Testis (tissue), 3 donors: Measurements from ENCODE around the gene SF3B3. TPM values are rescaled to one million over a fixed set of nuclear protein-coding genes. Genes with fewer than 3 reads are reported as not detected.

Source experiments
- DNase-seq: peaks from one replicate; pipeline ENCODE4 v3.0.0-alpha.2; 2019
- H3K27ac ChIP-seq, 2 donors: fragments of 200-600 bp; sonication (generic); one replicate each; pipeline ENCODE4 v1.5.1; 2019
- H3K27me3 ChIP-seq: fragments of 200-600 bp; sonication (generic); one replicate; pipeline ENCODE4 v1.5.1; 2019
- H3K36me3 ChIP-seq: fragments of 200-600 bp; sonication (generic); one replicate; pipeline ENCODE4 v1.5.1; 2017; ENCODE audit warnings: low read depth; ENCODE audit errors: missing control alignments
- H3K4me1 ChIP-seq: fragments of 200-600 bp; sonication (generic); one replicate; pipeline ENCODE4 v1.5.1; 2019
- H3K4me3 ChIP-seq, 2 donors: fragments of 200-600 bp; sonication (generic); one replicate each; pipeline ENCODE4 v1.5.1; 2017 to 2019
- H3K9me3 ChIP-seq: fragments of 200-600 bp; sonication (generic); one replicate; pipeline ENCODE4 v1.5.1; 2017
- POLR2A ChIP-seq: fragments of 450-650 bp; IDR thresholded peaks from one replicate; pipeline ENCODE4 v1.6.1; 2017; ENCODE audit warnings: antibody characterized with exemption, mild to moderate bottlenecking, moderate library complexity
- WGBS, 2 donors: methylation state at CpG; one replicate each; pipeline ENCODE4 v1.1.5; 2018; 5-methylcytosine and 5-hydroxymethylcytosine counted together
- intact Hi-C: fragments of 100-400 bp; cut with DNase I; formaldehyde crosslinking; loops from one replicate; pipeline ENCODE4 v1.15.1; 2023; ENCODE audit warnings: low total_unique reads
- polyA plus RNA-seq: library from polyadenylated mRNA; stranded (reverse); fragments of 350-450 nt; fragmentation: Illumina TruSeq; extraction: RNeasy Lipid Tissue Mini Kit (QIAGEN cat#74804); gene quantifications from one replicate; pipeline ENCODE4 v1.2.3, GENCODE V29; 2014; ENCODE audit warnings: low read depth, low replicate concordance; ENCODE audit not compliant: insufficient read depth
- total RNA-seq, 2 donors: library from RNA; depleted of rRNA; stranded (reverse); fragments of >200 nt; gene quantifications; one replicate each; pipeline ENCODE4 v1.2.3, GENCODE V29; 2016
- TF ChIP-seq, protein P1 (sequence below), 3 experiments: fragments of 450-650 bp in 2 of 3; fragments of 200-600 bp in 1 of 3; sonication (generic) in 1 of 3; IDR thresholded peaks; one replicate each; pipeline ENCODE4 v1.5.1; 2016 to 2019; ENCODE audit warnings: antibody characterized with exemption in 3 of 3, mild to moderate bottlenecking in 2 of 3, moderate library complexity in 1 of 3

The SF3B3 gene
- total and polyA plus RNA-seq, 3 donors from 2014 or later, result 134 to 181 (median 143) TPM

DNA sequence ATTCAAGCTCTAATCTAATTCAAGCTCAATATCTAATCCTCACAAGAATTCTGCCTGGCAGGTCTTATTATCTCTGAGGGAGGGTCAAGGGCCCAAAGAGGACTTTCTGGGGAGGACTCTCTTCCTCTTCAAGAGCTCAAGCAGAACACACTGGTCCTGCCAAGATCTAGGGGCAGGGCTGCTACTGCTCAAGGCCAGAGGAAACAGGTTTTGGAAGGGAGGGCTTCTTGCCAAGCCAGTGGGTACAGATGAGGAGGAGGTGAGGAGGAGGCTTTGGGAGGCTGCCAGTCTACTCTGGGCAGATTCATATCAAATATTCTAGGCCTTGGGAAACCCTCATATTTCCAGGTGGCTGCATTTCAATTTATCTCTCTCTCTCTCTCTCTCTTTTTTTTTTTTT is 71.0 kb downstream of the SF3B3 start:
- Histone ChIP-seq H3K27ac (peak overlapping the region; percentile 38 to 44), H3K4me1 (peaks cover 47% of the 10 kb centered on the region), H3K9me3 (no peaks in the 10 kb centered on the region), H3K36me3 (no peaks in the 10 kb centered on the region), H3K27me3 (no peaks in the 10 kb centered on the region), H3K4me3 (no peak overlapping the region)
- TF ChIP-seq, protein P1, sequence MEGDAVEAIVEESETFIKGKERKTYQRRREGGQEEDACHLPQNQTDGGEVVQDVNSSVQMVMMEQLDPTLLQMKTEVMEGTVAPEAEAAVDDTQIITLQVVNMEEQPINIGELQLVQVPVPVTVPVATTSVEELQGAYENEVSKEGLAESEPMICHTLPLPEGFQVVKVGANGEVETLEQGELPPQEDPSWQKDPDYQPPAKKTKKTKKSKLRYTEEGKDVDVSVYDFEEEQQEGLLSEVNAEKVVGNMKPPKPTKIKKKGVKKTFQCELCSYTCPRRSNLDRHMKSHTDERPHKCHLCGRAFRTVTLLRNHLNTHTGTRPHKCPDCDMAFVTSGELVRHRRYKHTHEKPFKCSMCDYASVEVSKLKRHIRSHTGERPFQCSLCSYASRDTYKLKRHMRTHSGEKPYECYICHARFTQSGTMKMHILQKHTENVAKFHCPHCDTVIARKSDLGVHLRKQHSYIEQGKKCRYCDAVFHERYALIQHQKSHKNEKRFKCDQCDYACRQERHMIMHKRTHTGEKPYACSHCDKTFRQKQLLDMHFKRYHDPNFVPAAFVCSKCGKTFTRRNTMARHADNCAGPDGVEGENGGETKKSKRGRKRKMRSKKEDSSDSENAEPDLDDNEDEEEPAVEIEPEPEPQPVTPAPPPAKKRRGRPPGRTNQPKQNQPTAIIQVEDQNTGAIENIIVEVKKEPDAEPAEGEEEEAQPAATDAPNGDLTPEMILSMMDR (IDR thresholded peaks at IDR 0.05), result no peak
- TF ChIP-seq POLR2A, result no peak
- DNase-seq, result peak; percentile 90
- intact Hi-C loops, result no loop called here

DNA sequence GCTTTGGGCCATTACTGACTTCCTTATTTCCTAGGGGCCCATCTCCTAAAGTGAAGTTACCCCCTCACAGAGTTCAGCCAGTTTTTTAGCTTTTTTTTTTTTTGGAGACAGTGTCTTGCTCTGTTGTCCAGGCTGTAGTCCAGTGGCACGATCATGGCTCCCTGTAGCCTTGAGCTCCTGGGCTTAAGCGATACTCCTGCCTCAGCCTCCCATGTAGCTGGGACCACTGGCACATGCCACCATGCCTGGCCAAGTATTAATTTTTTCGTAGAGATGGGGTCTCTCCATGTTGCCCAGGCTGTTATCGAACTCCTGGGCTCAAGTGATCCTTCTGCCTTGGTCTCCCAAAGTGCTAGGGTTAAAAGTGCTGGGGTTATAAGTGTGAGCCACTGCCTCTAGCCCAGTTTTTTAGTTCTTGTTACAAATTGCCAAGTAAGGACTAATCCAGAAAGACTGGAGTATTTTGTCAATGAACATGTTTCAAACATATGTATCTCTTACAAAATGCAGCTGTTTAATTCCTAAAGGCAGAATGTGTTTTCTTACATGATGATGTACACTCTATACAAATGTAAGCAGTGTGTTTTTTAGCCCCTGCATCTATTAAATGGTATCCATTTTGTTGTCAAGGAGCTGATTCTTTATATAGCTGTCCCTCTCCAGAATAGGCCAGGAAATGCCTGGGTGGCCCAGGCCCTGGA is 73.7 kb downstream of the SF3B3 start:
- TF ChIP-seq POLR2A, result no peak
- TF ChIP-seq, protein P1 (IDR thresholded peaks at IDR 0.05), result no peak
- no peak for DNase-seq
- WGBS, 2 donors, result 83 to 85% methylated on average over 4 of the region's 4 CpGs
- Histone ChIP-seq H3K27me3 (no peaks in the 10 kb centered on the region), H3K4me1 (peaks cover 25% of the 10 kb centered on the region), H3K36me3 (no peaks in the 10 kb centered on the region), H3K9me3 (no peaks in the 10 kb centered on the region), H3K27ac (no peak overlapping the region), H3K4me3 (no peak overlapping the region)
- intact Hi-C loops, result no loop called here

DNA sequence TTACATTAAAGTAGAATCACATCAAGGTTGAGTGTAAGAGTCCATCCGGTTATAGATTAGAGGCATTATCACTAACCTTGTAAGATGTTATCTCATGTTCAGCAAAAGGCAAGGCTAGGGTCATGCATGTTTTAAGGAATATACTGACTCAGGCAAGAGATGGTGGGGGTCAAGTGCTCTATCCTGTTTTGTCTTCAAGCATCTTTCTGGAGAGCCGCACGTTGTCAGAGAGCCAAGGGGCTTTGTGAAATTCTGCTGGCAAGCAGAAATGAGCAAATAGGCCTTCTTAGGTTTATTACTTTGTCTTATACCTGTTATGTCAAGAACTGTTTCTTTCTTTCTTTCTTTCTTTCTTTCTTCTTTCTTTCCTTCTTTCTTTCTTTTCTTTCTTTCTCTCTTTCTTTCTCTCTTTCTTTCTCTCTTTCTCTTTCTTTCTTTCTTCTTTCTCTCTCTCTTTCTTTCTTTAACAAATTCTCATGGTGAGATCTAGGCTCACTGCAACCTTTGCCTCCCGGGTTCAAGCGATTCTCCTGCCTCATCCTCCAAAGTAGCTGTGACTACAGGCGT is 75.4 kb downstream of the SF3B3 start:
- intact Hi-C loops, result no loop called here
- Histone ChIP-seq H3K27me3 (no peaks in the 10 kb centered on the region), H3K9me3 (no peaks in the 10 kb centered on the region), H3K27ac (no peak overlapping the region), H3K4me3 (no peak overlapping the region), H3K4me1 (peaks cover 19% of the 10 kb centered on the region), H3K36me3 (no peaks in the 10 kb centered on the region)
- DNase-seq, result peak; percentile 47
- 65 to 72% methylated on average over 6 of the region's 6 CpGs for WGBS, 2 donors
- TF ChIP-seq, protein P1 (IDR thresholded peaks at IDR 0.05), result no peak
- no peak for TF ChIP-seq POLR2A

DNA sequence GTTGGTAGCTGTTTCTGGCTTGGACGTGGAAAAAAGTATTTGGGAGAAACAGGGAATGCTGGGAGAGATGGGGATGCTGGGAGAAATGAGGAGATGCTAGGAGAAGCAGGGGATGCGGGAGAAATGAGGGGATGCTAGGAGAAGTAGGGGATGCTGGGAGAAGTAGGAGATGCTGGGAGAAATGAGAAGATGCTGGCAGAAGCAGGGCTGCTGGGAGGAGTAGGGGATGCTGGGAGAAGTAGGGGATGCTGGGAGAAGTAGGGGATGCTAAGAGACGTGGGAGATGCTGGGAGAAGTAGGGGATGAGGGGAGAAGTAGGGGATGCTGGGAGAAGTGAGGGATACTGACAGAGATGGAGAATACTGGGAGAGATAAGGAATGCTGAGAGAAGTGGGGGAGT is 77.1 kb downstream of the SF3B3 start:
- no peak for TF ChIP-seq POLR2A
- TF ChIP-seq, protein P1 (IDR thresholded peaks at IDR 0.05), result no peak
- Histone ChIP-seq H3K9me3 (no peaks in the 10 kb centered on the region), H3K27me3 (no peaks in the 10 kb centered on the region), H3K27ac (no peak overlapping the region), H3K36me3 (no peaks in the 10 kb centered on the region), H3K4me3 (no peak overlapping the region), H3K4me1 (peaks cover 7% of the 10 kb centered on the region)
- intact Hi-C loops, result no loop called here
- DNase-seq, result no peak
- 89 to 95% methylated on average over 3 of the region's 3 CpGs for WGBS, 2 donors
